ENCODE results near the gene CDH24. TPM values are rescaled to one million over a fixed set of nuclear protein-coding genes. Genes with fewer than 3 reads are reported as not detected.
"Not testable (repeated sequence)": the region's sequence is repeated elsewhere in the genome, so short reads cannot be mapped to it uniquely, and the experiment has no call there.

CDH24 gene
- total and polyA plus RNA-seq, 2 experiments from 2014 or later: 4.4 to 17.8 TPM

- no peak for TF ChIP-seq ZNF462 (CRISPR knock-in tag; IDR thresholded peaks at IDR 0.05)
Observed at GRCh38 chr14:23015618-23016017, 41.7 kb downstream of the CDH24 start (continued).

- DNase-seq (ENCODE audit: low spot score); H3K27ac Mint-ChIP-seq; H3K27ac ChIP-seq (ENCODE audit: low read depth); H3K9me2 ChIP-seq (ENCODE audit: insufficient read depth); H3K36me3 ChIP-seq (ENCODE audit: insufficient read depth); H3K36me3 Mint-ChIP-seq (ENCODE audit: low read depth); H3K4me3 ChIP-seq; H2AFZ ChIP-seq; H3K4me1 ChIP-seq (ENCODE audit: insufficient read depth); ATAC-seq; H3K79me2 ChIP-seq (replicated peaks; ENCODE audit: insufficient read depth); H3K9me3 Mint-ChIP-seq; H4K20me1 ChIP-seq (replicated peaks; ENCODE audit: insufficient read depth); H3K27me3 Mint-ChIP-seq (ENCODE audit: insufficient read depth, low read depth, poor library complexity); H3K4me2 ChIP-seq; H3F3A ChIP-seq (replicated peaks; ENCODE audit: low read depth); H3K4me3 Mint-ChIP-seq; H3K27me3 ChIP-seq (ENCODE audit: insufficient read depth): not testable (repeated sequence)
- H3K4me1 Mint-ChIP-seq: peaks cover 14% of the 10 kb centered on the region
Observed at GRCh38 chr14:23013749-23014054, 43.6 kb downstream of the CDH24 start.

- Histone ChIP-seq H3K27me3 (ENCODE audit: insufficient read depth) (no peaks in the 10 kb centered on the region), H4K20me1 (replicated peaks; ENCODE audit: insufficient read depth) (no peaks in the 10 kb centered on the region), H3K27ac (ENCODE audit: low read depth) (no peak overlapping the region), H3K4me2 (no peak overlapping the region), H2AFZ (no peak overlapping the region), H3F3A (replicated peaks; ENCODE audit: low read depth) (0 out of 2 replicates have a peak, but pooled peaks cover 3% of the 10 kb centered on the region), H3K9me2 (ENCODE audit: insufficient read depth) (no peaks in the 10 kb centered on the region), H3K36me3 (ENCODE audit: insufficient read depth) (no peaks in the 10 kb centered on the region), H3K79me2 (replicated peaks; ENCODE audit: insufficient read depth) (no peaks in the 10 kb centered on the region), H3K4me3 (no peak overlapping the region), H3K4me1 (ENCODE audit: insufficient read depth) (no peaks in the 10 kb centered on the region)
- DNase-seq (ENCODE audit: low spot score): no peak
- Mint-ChIP-seq H3K4me3 (no peak overlapping the region), H3K27ac (no peak overlapping the region), H3K27me3 (ENCODE audit: insufficient read depth, low read depth, poor library complexity) (peaks cover 2% of the 10 kb centered on the region), H3K4me1 (peaks cover 14% of the 10 kb centered on the region), H3K36me3 (ENCODE audit: low read depth) (peaks cover 5% of the 10 kb centered on the region; the same call in 1 of the 3 replicates), H3K9me3 (no peaks in the 10 kb centered on the region; the same call in 2 of the 3 replicates)
- no peak for ATAC-seq
- TF ChIP-seq CREB1 (CRISPR knock-in tag; IDR thresholded peaks at IDR 0.05; ENCODE audit: low read depth) (no peak), STAT1 (IDR thresholded peaks at IDR 0.05; ENCODE audit: unreplicated experiment) (no peak), ZNF462 (CRISPR knock-in tag; IDR thresholded peaks at IDR 0.05) (no peak), EZH2 (IDR thresholded peaks at IDR 0.05; ENCODE audit: low read depth, unreplicated experiment) (no peak)
Observed at GRCh38 chr14:23013054-23013748, 44.1 kb downstream of the CDH24 start.
